ENCODE measurements around the gene FHIT.
A peak's percentile ranks its signal among the peaks of the same experiment; 100 is the strongest.
"Not testable (repeated sequence)": the region's sequence is repeated elsewhere in the genome, so short reads cannot be mapped to it uniquely, and the experiment has no call there.

The FHIT gene

GRCh38 chr3:60598671-60599070, 652.6 kb downstream of the FHIT start:
- DNase-seq: no peak

- DNase-seq: no peak
Observed at GRCh38 chr3:60594025-60594424, 657.2 kb downstream of the FHIT start.

- no peak for DNase-seq
Observed at GRCh38 chr3:60591267-60591666, 660.0 kb downstream of the FHIT start.

- peak in 1 of 2 donors; percentile 4 for DNase-seq
Observed at GRCh38 chr3:60588806-60589205, 662.4 kb downstream of the FHIT start.

GRCh38 chr3:60585918-60586317, 665.3 kb downstream of the FHIT start:
- DNase-seq: no peak

GRCh38 chr3:60584250-60584649, 667.0 kb downstream of the FHIT start:
- no peak for DNase-seq

GRCh38 chr3:60582288-60582687, 669.0 kb downstream of the FHIT start:
- DNase-seq: no peak

- no peak for DNase-seq
Observed at GRCh38 chr3:60580809-60581208, 670.4 kb downstream of the FHIT start.

GRCh38 chr3:60579734-60580133, 671.5 kb downstream of the FHIT start:
- DNase-seq: no peak

GRCh38 chr3:60578936-60579335, 672.3 kb downstream of the FHIT start:
- DNase-seq: no peak

GRCh38 chr3:60577601-60578000, 673.7 kb downstream of the FHIT start:
- DNase-seq: no peak

GRCh38 chr3:60575718-60576272, 675.5 kb downstream of the FHIT start:
- DNase-seq: no peak

GRCh38 chr3:60574046-60574769, 677.0 kb downstream of the FHIT start:
- no peak for DNase-seq

- DNase-seq: no peak
Observed at GRCh38 chr3:60573494-60573893, 677.8 kb downstream of the FHIT start.

- no peak for DNase-seq
Observed at GRCh38 chr3:60571511-60571910, 679.7 kb downstream of the FHIT start.

- no peak for DNase-seq
Observed at GRCh38 chr3:60557122-60557521, 694.1 kb downstream of the FHIT start.

- no peak for DNase-seq
Observed at GRCh38 chr3:60555686-60556354, 695.4 kb downstream of the FHIT start.

- DNase-seq: no peak
Observed at GRCh38 chr3:60553144-60553543, 698.1 kb downstream of the FHIT start.

- no peak for DNase-seq
Observed at GRCh38 chr3:60552581-60552980, 698.7 kb downstream of the FHIT start.

- DNase-seq: no peak
Observed at GRCh38 chr3:60551455-60552209, 699.6 kb downstream of the FHIT start.

GRCh38 chr3:60549863-60550262, 701.4 kb downstream of the FHIT start:
- no peak for DNase-seq

- no peak for DNase-seq
Observed at GRCh38 chr3:60542995-60543394, 708.3 kb downstream of the FHIT start.

GRCh38 chr3:60539394-60539793, 711.9 kb downstream of the FHIT start:
- DNase-seq: not testable (repeated sequence)

GRCh38 chr3:60536420-60536819, 714.8 kb downstream of the FHIT start:
- no peak for DNase-seq

All from activated CD4-positive, alpha-beta T cell treated with anti-CD3 and anti-CD28 coated beads for 4 hours (primary cell).